BJ (cell line): ENCODE measurements around the gene LRP8. TPM values are rescaled to one million over a fixed set of nuclear protein-coding genes. Genes with fewer than 3 reads are reported as not detected.

Source experiments
- CTCF ChIA-PET: fragments of 350-600 bp; formaldehyde crosslinking; extraction: SDS; loops from one replicate; lab custom pipeline; 2021; ENCODE audit warnings: antibody characterized with exemption, inconsistent platforms; lab: Yijun Ruan, JAX
- POLR2A ChIA-PET: fragments of 300-600 bp; sonication (Branson Sonifier 250); formaldehyde crosslinking; extraction: SDS; loops from one replicate; lab custom pipeline; 2021; ENCODE audit warnings: antibody characterized with exemption; lab: Charles Lee
- DNase-seq: peaks from one replicate; pipeline ENCODE4 v3.0.0-alpha.2; 2011; ENCODE audit warnings: low read depth
- H3K27me3 ChIP-seq: 2 replicates; pipeline ENCODE4 v1.6.0; 2011; ENCODE audit warnings: low read length; ENCODE audit not compliant: control insufficient read depth, insufficient read depth
- H3K36me3 ChIP-seq: 2 replicates; pipeline ENCODE4 v1.5.1; 2011; ENCODE audit warnings: low read length; ENCODE audit not compliant: control insufficient read depth, insufficient read depth
- H3K4me3 ChIP-seq: 2 replicates; pipeline ENCODE4 v1.5.1; 2011; ENCODE audit warnings: low read depth, mild to moderate bottlenecking, control low read depth, low read length
- CTCF ChIP-seq: IDR thresholded peaks from 2 replicates; pipeline ENCODE4 v1.5.1; 2011; ENCODE audit warnings: low read depth, mild to moderate bottlenecking, control low read depth, inconsistent platforms, low read length, moderate library complexity; ENCODE audit not compliant: insufficient read depth
- polyA plus RNA-seq: library from polyadenylated mRNA; depleted of rRNA; stranded (reverse); fragments of >200 nt; gene quantifications from 2 replicates; pipeline ENCODE4 v1.2.3, GENCODE V29; 2011

The LRP8 gene
- polyA plus RNA-seq, 1 experiment, result 18.2 TPM

DNA sequence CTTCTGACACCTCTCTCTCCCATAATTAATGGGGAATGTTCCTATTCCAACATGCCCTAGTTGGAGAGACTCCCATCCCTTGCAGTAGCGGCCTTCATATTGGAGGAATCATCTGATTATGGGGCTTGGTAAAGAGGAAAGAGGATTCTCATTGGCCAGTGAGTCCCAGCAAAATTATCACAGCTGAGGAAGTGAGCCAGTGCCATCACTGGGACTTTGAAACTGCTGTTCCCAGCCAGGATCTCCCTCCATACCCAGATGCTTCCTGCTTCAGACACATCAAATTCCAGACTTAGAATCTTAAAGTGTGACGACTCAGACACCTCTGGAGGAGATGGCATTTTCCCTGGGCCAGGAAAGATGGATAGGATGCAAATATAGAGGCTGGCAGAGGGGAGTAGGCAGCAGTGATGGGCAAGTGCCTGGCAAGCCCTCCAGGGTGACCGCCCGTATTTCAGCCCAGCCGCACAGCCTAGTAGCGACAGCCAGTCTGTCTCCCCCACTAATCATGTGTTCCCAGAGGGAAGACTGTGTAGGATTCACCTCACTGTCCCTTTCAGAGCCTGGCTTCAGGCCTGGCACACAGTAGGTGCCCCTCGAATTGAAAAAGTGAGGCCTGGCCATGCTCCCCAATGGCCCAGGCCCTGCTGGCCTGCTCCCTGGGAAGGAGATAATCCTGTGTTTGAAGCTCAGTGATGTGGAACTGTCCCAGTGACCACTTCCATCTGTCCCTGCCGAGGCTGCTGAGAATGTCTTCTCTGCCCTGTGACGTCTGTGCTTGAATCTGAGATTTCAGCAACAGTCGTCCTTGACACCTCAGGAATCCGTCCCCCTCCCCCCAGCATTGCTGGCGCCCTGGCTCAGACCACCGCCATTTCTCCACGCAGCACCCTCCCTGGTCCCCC is 48.3 kb downstream of the LRP8 start:
- no peak for TF ChIP-seq CTCF
- ChIA-PET CTCF (interaction anchor here (1.0 to 4.1 kb wide), 13 partner anchors 9 to 392 kb away, joined by 3 to 110 read pairs (median 4); no protein-coding TSS in a partner anchor), POLR2A (no interaction called here)
- H3K36me3 ChIP-seq, result peaks cover 2% of the 10 kb centered on the region
- DNase-seq, result no peak
- H3K4me3 ChIP-seq, result no peak overlapping the region
- H3K27me3 ChIP-seq, result no peaks in the 10 kb centered on the region

GRCh38 chr1:53278298-53278725 is 49.6 kb downstream of the LRP8 start:
- peak; percentile 82 for TF ChIP-seq CTCF
- ChIA-PET POLR2A (interaction anchor here (0.5 kb wide), 1 partner anchor 114 kb away, joined by 3 read pairs; no protein-coding TSS in a partner anchor), CTCF (interaction anchor here (0.5 to 4.1 kb wide), 38 partner anchors 9 to 476 kb away, joined by 3 to 110 read pairs (median 5); no protein-coding TSS in a partner anchor)
- no peak for DNase-seq
- peaks cover 2% of the 10 kb centered on the region for H3K36me3 ChIP-seq
- H3K4me3 ChIP-seq, result no peak overlapping the region
- no peaks in the 10 kb centered on the region for H3K27me3 ChIP-seq

DNA sequence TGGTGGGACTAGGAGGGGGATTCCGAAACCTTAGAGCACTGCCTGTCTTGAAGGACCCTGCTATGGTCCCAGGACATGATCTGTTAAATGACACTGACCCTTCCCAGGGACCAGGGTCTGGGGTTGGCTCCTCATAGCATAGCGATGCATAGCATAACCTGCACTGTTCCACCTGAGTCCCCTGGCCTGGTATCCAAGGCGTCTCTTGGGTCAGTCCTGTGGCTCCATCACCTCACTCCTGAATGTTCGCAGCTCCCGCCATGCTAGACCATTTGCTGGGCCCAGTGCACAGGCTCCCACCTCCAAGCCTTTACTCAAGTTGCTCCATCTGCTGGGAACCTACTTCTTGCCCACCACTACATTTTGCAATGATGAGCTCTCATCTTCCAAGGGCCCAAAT is 50.5 kb downstream of the LRP8 start:
- H3K27me3 ChIP-seq, result no peaks in the 10 kb centered on the region
- H3K36me3 ChIP-seq, result peaks cover 2% of the 10 kb centered on the region; the same call in 1 of the 2 replicates
- POLR2A ChIA-PET, result interaction anchor here (0.6 kb wide), 1 partner anchor 38 kb away, joined by 3 read pairs; no protein-coding TSS in a partner anchor
- no peak overlapping the region for H3K4me3 ChIP-seq
- no peak for TF ChIP-seq CTCF
- DNase-seq, result no peak
- CTCF ChIA-PET, result interaction anchor here (0.8 to 4.1 kb wide), 17 partner anchors 9 to 217 kb away, joined by 3 to 110 read pairs (median 7); no protein-coding TSS in a partner anchor

DNA sequence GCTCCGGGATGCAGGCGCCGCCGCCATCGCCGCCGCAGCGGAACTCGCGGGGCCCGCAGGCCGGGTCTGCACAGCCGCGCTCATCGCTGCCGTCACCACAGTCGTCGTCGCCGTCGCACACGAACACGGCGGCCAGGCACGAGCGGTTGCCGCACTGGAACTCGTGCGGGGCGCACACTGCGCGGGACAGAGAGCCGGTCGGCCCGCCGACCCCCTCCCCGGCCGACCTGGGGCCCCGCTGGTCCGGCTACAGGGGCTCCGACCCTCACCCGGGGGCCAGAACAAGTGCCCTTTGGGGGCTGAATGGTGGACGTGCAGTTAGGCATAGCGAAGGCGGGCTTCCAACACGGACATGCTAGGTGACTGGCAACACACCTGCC is 51.0 kb downstream of the LRP8 start:
- no peaks in the 10 kb centered on the region for H3K27me3 ChIP-seq
- CTCF ChIA-PET, result interaction anchor here (0.7 to 4.1 kb wide), 12 partner anchors 9 to 209 kb away, joined by 3 to 110 read pairs (median 6); no protein-coding TSS in a partner anchor
- no peak for TF ChIP-seq CTCF
- H3K4me3 ChIP-seq, result no peak overlapping the region
- DNase-seq, result no peak
- peaks cover 2% of the 10 kb centered on the region; the same call in 1 of the 2 replicates for H3K36me3 ChIP-seq
- POLR2A ChIA-PET, result interaction anchor here (0.6 kb wide), 1 partner anchor 39 kb away, joined by 3 read pairs; no protein-coding TSS in a partner anchor
